Thyroid gland (tissue), 4 donors: Measurements from ENCODE around the gene C12orf76. TPM values are rescaled to one million over a fixed set of nuclear protein-coding genes. Genes with fewer than 3 reads are reported as not detected.
"Not testable (repeated sequence)": the region's sequence is repeated elsewhere in the genome, so short reads cannot be mapped to it uniquely, and the experiment has no call there.

Experiments used
- DNase-seq, 2 donors: peaks; one replicate each; pipeline ENCODE4 v3.0.0-alpha.2; 2019
- H3K27ac ChIP-seq, 3 donors: fragments of 200-600 bp; sonication (generic); 1 replicate in 2 of 3; 2 replicates in 1 of 3; pipeline ENCODE4 v1.5.1; 2016 to 2019; ENCODE audit warnings: mild to moderate bottlenecking in 1 of 3, moderate library complexity in 1 of 3
- H3K27me3 ChIP-seq: fragments of 200-600 bp; sonication (generic); one replicate; pipeline ENCODE4 v1.5.1; 2019
- H3K36me3 ChIP-seq, 2 donors: fragments of 200-600 bp; sonication (generic); one replicate each; pipeline ENCODE4 v1.5.1; 2016 to 2019
- H3K4me1 ChIP-seq, 2 donors: fragments of 200-600 bp; sonication (generic); one replicate each; pipeline ENCODE4 v1.5.1; 2017 to 2019
- H3K4me3 ChIP-seq, 3 donors: fragments of 200-600 bp; sonication (generic); replicated peaks in 1 of 3; 1 replicate in 2 of 3; 2 replicates in 1 of 3; pipeline ENCODE4 v1.5.1; 2016; ENCODE audit warnings: mild to moderate bottlenecking in 1 of 3
- H3K9me3 ChIP-seq: fragments of 200-600 bp; sonication (generic); one replicate; pipeline ENCODE4 v1.5.1; 2017
- CTCF ChIP-seq, 6 experiments: fragments of 200-600 bp in 3 of 6; fragments of 450-650 bp in 3 of 6; sonication (generic) in 3 of 6; IDR thresholded peaks; one replicate each; pipeline ENCODE4 v1.5.1; 2016 to 2019; ENCODE audit warnings: antibody characterized with exemption in 6 of 6, mild to moderate bottlenecking in 2 of 6, inconsistent platforms in 1 of 6, moderate library complexity in 1 of 6
- POLR2A ChIP-seq, 2 donors: fragments of 450-650 bp; IDR thresholded peaks; one replicate each; pipeline ENCODE4 v1.6.1; 2017; ENCODE audit warnings: antibody characterized with exemption in 2 of 2, mild to moderate bottlenecking in 2 of 2, moderate library complexity in 1 of 2
- WGBS, 2 donors: methylation state at CpG; one replicate each; pipeline ENCODE4 v1.1.5; 2017; 5-methylcytosine and 5-hydroxymethylcytosine counted together
- intact Hi-C: fragments of 100-400 bp; cut with DNase I; formaldehyde crosslinking; loops from one replicate; pipeline ENCODE4 v1.15.1; 2023
- total RNA-seq, 4 donors: library from RNA; depleted of rRNA; stranded (reverse); fragments of >200 nt; gene quantifications; one replicate each; pipeline ENCODE4 v1.2.3, GENCODE V29; 2016

The C12orf76 gene
- total RNA-seq, 4 donors from 2014 or later: 16.1 to 41.5 (median 21.9) TPM

GRCh38 chr12:110012659-110013058 lies 35.7 kb downstream of the C12orf76 start:
- no peaks in the 10 kb centered on the region for H3K9me3 ChIP-seq
- no peak for DNase-seq
- H3K27ac ChIP-seq: peak overlapping the region; percentile 93 to 96 (median 94)
- no peaks in the 10 kb centered on the region for H3K27me3 ChIP-seq
- intact Hi-C loops: no loop called here
- peaks cover 24 to 51% of the 10 kb centered on the region in 2 donors for H3K4me1 ChIP-seq
- H3K4me3 ChIP-seq: no peak overlapping the region
- peaks cover 15 to 16% of the 10 kb centered on the region in 2 donors for H3K36me3 ChIP-seq
- WGBS, 2 donors: 80 to 90% methylated on average over 4 of the region's 4 CpGs
- no peak for TF ChIP-seq POLR2A (IDR thresholded peaks at IDR 0.05)
- TF ChIP-seq CTCF (IDR thresholded peaks at IDR 0.05): no peak

- TF ChIP-seq CTCF (IDR thresholded peaks at IDR 0.05) (no peak), POLR2A (IDR thresholded peaks at IDR 0.05) (peak in 1 of 2 donors; percentile 46)
- Histone ChIP-seq H3K4me1 (peaks cover 24 to 51% of the 10 kb centered on the region in 2 donors), H3K27ac (peak overlapping the region; percentile 93 to 96 (median 94)), H3K4me3 (no peak overlapping the region), H3K9me3 (no peaks in the 10 kb centered on the region), H3K36me3 (peaks cover 11 to 12% of the 10 kb centered on the region in 2 donors), H3K27me3 (no peaks in the 10 kb centered on the region)
- intact Hi-C loops: no loop called here
- peak; percentile 97 for DNase-seq
- 38 to 45% methylated on average over 6 of the region's 6 CpGs for WGBS, 2 donors
These were observed 36.2 kb downstream of the C12orf76 start for GRCh38 chr12:110012137-110012536.

- Histone ChIP-seq H3K9me3 (no peaks in the 10 kb centered on the region), H3K4me1 (peaks cover 24 to 51% of the 10 kb centered on the region in 2 donors), H3K27me3 (no peaks in the 10 kb centered on the region), H3K27ac (peak overlapping the region; percentile 90 to 94 (median 93)), H3K4me3 (no peak overlapping the region), H3K36me3 (peaks cover 8 to 10% of the 10 kb centered on the region in 2 donors)
- intact Hi-C loops: no loop called here
- peak; percentile 68 to 72 for DNase-seq
- WGBS, 2 donors: 43 to 54% methylated on average over 13 of the region's 13 CpGs
- peak in 1 of 2 donors; percentile 46 for TF ChIP-seq POLR2A (IDR thresholded peaks at IDR 0.05)
- TF ChIP-seq CTCF (IDR thresholded peaks at IDR 0.05): no peak
These were observed 37.2 kb downstream of the C12orf76 start for GRCh38 chr12:110010853-110011723.

GRCh38 chr12:110008681-110009398 lies 39.5 kb downstream of the C12orf76 start:
- H3K9me3 ChIP-seq, H3K4me3 ChIP-seq, intact Hi-C loops, H3K36me3 ChIP-seq, H3K27ac ChIP-seq, H3K27me3 ChIP-seq, DNase-seq: not testable (repeated sequence)
- peaks cover 32 to 65% of the 10 kb centered on the region in 2 donors for H3K4me1 ChIP-seq
- 94 to 98% methylated on average over 15 of the region's 15 CpGs for WGBS, 2 donors

GRCh38 chr12:110007881-110008280 lies 40.4 kb downstream of the C12orf76 start:
- Histone ChIP-seq H3K27me3 (no peaks in the 10 kb centered on the region), H3K4me3 (no peak overlapping the region), H3K4me1 (peaks cover 35 to 66% of the 10 kb centered on the region in 2 donors), H3K36me3 (no peaks in the 10 kb centered on the region), H3K9me3 (no peaks in the 10 kb centered on the region), H3K27ac (peak overlapping the region in 1 of 3 donors; percentile 12)
- intact Hi-C loops: no loop called here
- TF ChIP-seq POLR2A (IDR thresholded peaks at IDR 0.05) (no peak), CTCF (IDR thresholded peaks at IDR 0.05) (no peak)
- no peak for DNase-seq
